ENCODE measurements around the gene HSF5.

GRCh38 chr17:58386708-58387107, 101.5 kb downstream of the HSF5 start:
- TF ChIP-seq CTCF (IDR thresholded peaks at IDR 0.05): no peak
- no peak for TF ChIP-seq EZH2 (IDR thresholded peaks at IDR 0.05)

Data from neural progenitor cell (in vitro differentiated cells).